ENCODE data around the gene DCXR.

The DCXR gene

DNA sequence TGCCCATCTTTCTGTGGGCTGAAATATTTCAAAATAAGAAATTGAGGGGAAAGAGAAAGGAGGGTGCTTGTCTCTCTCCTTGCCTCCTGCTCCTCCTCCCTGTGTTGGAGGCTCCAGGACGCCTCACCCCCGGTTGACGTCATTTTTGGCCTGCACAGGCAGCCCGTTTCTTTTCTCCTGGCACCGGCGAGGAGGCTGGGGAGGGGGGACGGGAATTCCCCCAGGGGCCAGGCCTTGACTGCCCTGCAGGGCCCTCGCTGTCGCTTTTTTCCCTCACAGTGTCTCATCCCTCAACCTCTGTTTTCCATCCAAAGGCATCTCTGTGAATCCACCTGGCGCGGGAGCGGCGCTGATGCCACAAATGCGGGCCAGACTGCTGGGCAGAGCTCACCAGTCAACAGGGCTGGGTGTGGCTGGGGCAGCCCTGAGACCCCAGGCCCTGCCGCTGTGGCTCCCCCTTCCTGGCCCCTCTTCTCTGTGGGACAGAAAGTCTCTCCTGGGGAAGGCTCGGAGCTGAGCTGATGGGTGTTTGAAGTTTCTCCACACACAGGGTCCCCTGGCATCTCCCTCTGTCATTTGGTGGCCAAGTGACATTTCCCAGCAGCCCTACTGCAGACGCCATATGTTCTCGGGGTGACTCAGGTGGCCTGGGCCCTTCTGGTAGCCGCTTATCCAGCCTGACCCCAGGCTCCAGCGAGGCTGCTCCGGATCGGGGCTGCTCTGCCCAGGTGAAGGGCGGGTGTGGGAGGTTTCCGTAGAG is 30.8 kb downstream of the DCXR start:
- no peak for TF ChIP-seq GATA3 (IDR thresholded peaks at IDR 0.05; ENCODE audit: low read depth, low read length)
- no peak for TF ChIP-seq GATA2 (IDR thresholded peaks at IDR 0.05; ENCODE audit: low read depth, low read length)

GRCh38 chr17:82005701-82006348 is 31.7 kb downstream of the DCXR start:
- no peak for TF ChIP-seq GATA3 (IDR thresholded peaks at IDR 0.05; ENCODE audit: low read depth, low read length)
- TF ChIP-seq GATA2 (IDR thresholded peaks at IDR 0.05; ENCODE audit: low read depth, low read length): no peak

- TF ChIP-seq GATA2 (IDR thresholded peaks at IDR 0.05; ENCODE audit: low read depth, low read length) (no peak), GATA3 (IDR thresholded peaks at IDR 0.05; ENCODE audit: low read depth, low read length) (no peak)
Observed at GRCh38 chr17:82004517-82005455, 32.7 kb downstream of the DCXR start.

DNA sequence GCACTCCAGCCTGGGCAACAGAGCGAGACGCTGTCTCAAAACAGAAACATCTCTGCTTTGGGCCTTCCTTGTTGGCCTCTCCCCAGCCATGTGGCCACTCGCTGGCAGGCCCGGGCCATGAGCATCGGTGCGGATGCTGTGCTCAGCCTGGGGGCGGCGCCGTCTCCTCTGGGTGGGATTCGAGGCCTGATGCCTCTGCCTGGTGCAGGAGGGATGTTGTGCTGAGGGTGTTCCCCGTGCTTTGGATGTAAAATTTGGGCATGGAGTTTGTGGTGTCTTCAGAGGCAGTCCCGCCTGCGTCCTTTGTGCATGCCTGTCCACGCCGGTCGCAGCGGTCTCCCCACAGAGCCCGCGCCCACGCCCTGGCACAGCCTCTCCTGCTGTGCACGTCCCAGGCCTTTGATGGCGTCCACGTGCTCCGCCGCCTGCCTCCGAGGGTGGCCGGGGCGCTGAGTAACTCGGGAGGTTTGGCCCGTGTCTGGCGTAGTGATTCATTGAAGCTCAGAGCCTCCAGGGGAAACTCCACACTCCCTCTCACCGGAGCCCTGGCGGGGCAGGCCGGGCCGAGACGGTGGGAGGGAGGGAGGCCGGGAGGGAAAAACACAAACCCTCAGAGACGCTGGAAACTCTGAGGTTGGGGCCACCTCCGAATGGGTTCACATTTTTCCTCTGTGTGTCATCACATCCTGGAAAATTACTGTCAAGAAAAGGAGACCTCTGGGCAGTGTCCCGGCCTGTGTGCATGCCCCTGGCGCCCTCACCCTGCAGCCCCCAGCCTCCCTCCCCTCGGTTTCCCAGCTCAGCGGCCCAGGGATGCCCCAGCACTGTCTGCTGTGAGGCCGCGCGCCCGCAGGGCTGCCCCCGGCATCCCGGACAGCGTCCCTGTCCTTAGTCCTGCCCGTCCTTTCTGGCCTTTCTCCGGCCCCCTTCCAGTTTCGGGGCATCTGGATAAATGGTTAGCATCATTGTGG is 33.8 kb downstream of the DCXR start:
- TF ChIP-seq GATA2 (IDR thresholded peaks at IDR 0.05; ENCODE audit: low read depth, low read length) (no peak), GATA3 (IDR thresholded peaks at IDR 0.05; ENCODE audit: low read depth, low read length) (no peak)

DNA sequence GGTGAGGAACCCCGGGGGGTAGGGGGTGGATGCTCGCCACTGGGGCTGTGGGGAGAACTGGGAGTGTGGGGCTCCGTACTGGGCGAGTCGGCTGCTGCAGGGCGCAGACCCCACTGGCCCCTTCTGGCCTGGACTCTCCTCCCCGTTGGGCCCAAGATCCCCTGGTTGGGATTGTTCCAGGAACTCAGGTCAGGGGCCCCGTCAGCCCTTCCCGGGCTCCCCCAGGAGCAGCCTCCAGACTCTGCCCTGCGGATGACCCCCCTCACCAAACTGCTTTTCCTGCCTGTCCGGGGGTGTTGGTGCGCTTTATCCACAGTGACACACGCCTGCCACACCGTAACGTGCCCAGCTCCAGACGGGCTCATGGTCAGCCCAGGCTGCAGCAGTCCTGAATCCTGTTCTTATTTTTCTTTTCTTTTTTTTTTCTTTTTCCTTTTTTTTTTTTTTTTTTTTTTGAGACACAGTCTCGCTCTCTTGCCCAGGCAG is 35.9 kb downstream of the DCXR start:
- no peak for TF ChIP-seq GATA3 (IDR thresholded peaks at IDR 0.05; ENCODE audit: low read depth, low read length)

GRCh38 chr17:82000803-82001570 is 36.5 kb downstream of the DCXR start:
- TF ChIP-seq GATA2 (IDR thresholded peaks at IDR 0.05; ENCODE audit: low read depth, low read length) (no peak), GATA3 (IDR thresholded peaks at IDR 0.05; ENCODE audit: low read depth, low read length) (no peak)

DNA sequence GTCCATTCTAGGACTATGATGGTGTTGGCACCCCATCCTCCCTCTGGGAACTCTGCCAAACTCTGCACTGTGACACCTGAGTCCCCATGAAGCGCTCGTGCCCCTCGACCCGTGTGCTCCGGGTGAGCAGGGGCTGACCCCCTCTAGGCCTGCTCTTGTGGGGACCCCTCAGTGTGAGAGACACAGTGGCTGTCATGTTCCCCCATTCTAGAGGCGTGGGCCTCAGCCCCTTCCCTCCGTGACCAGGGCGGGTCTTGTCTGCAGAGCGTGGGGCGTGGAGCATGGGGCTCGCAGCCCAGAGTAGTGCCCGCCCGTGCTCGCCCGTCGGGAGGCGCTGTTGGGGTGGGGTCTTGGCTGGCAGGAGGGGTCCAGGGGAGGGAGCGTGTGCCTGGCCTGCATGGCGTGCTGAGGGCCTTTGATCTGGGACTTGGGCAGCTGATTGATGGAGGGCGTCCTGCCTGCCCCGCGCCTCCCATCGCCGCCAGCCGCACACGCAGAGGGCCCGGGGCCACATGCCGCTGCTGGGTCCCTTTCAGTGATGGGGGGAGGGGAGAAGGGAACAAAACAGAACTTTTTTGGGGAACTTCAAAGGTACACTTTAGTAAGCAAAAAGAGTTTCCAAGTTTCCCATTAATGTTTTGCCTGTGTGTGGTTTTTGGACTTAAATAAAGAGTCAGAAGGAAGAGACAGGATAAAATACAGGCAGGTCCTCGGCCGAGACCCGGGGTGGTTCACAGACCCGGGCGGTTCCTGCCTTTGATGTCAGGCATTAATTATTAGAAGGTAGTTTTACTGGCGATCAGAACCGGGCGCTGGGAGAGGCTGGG is 37.3 kb downstream of the DCXR start:
- TF ChIP-seq GATA3 (IDR thresholded peaks at IDR 0.05; ENCODE audit: low read depth, low read length): no peak
- TF ChIP-seq GATA2 (IDR thresholded peaks at IDR 0.05; ENCODE audit: low read depth, low read length): no peak

- no peak for TF ChIP-seq GATA2 (IDR thresholded peaks at IDR 0.05; ENCODE audit: low read depth, low read length)
- no peak for TF ChIP-seq GATA3 (IDR thresholded peaks at IDR 0.05; ENCODE audit: low read depth, low read length)
Observed at GRCh38 chr17:81999587-81999975, 37.9 kb downstream of the DCXR start.

DNA sequence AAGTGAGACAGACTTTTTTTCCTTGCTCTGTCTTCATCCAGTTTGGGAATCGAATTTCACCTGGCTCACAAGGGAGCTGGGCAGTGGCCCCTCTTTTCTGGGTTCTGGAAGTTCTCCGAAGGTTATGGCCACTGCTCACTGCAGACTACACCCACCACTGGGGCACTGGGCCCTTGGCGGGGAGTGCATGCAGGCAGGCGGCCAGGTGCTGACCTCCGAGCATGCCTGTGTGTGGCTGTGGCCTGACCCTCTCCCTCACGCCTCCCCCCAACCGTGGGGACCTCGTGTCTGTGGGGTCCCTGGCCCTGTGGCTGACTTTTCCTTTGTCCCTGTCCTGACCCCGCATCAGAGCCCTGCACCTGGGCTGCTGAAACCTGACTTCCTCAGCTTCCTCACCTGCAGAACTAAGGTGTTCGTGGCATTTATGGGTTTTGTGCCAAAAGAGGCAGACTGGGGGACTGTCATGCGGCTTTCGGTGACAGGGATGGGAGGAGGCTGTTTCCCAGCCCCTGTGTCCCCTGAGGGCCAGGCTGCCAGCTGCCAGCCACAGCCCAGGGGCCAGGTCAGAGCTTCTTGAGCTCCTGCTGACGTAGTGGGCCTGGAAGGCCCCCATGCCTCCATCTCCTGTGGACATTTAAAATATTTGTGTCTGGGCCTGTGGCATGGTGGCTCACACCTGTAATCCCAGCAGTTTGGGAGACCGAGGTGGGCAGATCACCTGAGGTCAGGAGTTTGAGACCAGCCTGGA is 38.6 kb downstream of the DCXR start:
- TF ChIP-seq GATA2 (IDR thresholded peaks at IDR 0.05; ENCODE audit: low read depth, low read length) (no peak), GATA3 (IDR thresholded peaks at IDR 0.05; ENCODE audit: low read depth, low read length) (no peak)

- TF ChIP-seq GATA3 (IDR thresholded peaks at IDR 0.05; ENCODE audit: low read depth, low read length) (no peak), GATA2 (IDR thresholded peaks at IDR 0.05; ENCODE audit: low read depth, low read length) (no peak)
Observed at GRCh38 chr17:81998212-81998611, 39.3 kb downstream of the DCXR start.
